Measurements from ENCODE around the gene DIPK1C. TPM values are rescaled to one million over a fixed set of nuclear protein-coding genes. Genes with fewer than 3 reads are reported as not detected.

The DIPK1C gene
- total and polyA plus RNA-seq, 9 of the 15 experiments (the other 6 are each of a cell fraction or from before 2014, with no cell fraction given), result 0.04 to 0.32 (median 0.15) TPM; not detected in 2

GRCh38 chr18:74460825-74461224 lies 3.7 kb upstream of the DIPK1C start:
- no peaks in the 10 kb centered on the region for H3K9me1 ChIP-seq (ENCODE audit: control insufficient read depth, insufficient read depth, low read length)
- H4K20me1 ChIP-seq (replicated peaks; ENCODE audit: control insufficient read depth, insufficient read depth, low read length), result peaks cover 5% of the 10 kb centered on the region
- DNase-seq (ENCODE audit: extremely low read depth in 1 of 4, low spot score in 3 of 4), result no peak
- peak overlapping the region in 1 of 2 experiments; percentile 35; a peak in 1 of 4 replicates for H3K9ac ChIP-seq (ENCODE audit: insufficient read depth in 1 of 2, low read depth in 2 of 2, low read length in 2 of 2)
- ATAC-seq, result no peak
- no TSS peak for BruUV-seq (replicated peaks)
- in situ Hi-C loops (cut with MboI), result no loop called here
- FAIRE-seq, result no peak
- no peak overlapping the region for H3K4me3 ChIP-seq
- intact Hi-C loops (cut with micrococcal nuclease), result no loop called here
- no peak overlapping the region for H3K4me2 ChIP-seq (ENCODE audit: insufficient read depth, low read length)
- no peaks in the 10 kb centered on the region for H3K79me2 ChIP-seq (ENCODE audit: control insufficient read depth, insufficient read depth, low read length)
- no peaks in the 10 kb centered on the region for H3K9me3 ChIP-seq (replicated peaks; ENCODE audit: control insufficient read depth, insufficient read depth, low read depth, low read length)
- POLR2A ChIA-PET, result no interaction called here
- peaks cover 2 to 18% of the 10 kb centered on the region in 2 experiments; a peak in 3 of 5 replicates for H3K27me3 ChIP-seq (ENCODE audit: control insufficient read depth in 2 of 2, insufficient read depth in 2 of 2, low read length in 2 of 2)
- no peaks in the 10 kb centered on the region for H3K4me1 ChIP-seq (replicated peaks in 1 of 2; ENCODE audit: control insufficient read depth in 2 of 2, insufficient read depth in 2 of 2, low read length in 2 of 2)
- no peak overlapping the region for H3K27ac ChIP-seq (ENCODE audit: extremely low read depth, low read depth, low read length)
- WGBS (ENCODE audit: insufficient coverage, low coverage, missing lambda C conversion rate), result 11% methylated on average over 5 of the region's 7 CpGs
- no peak overlapping the region for H2AFZ ChIP-seq (ENCODE audit: low read depth, low read length)
- H3K36me3 ChIP-seq (ENCODE audit: control insufficient read depth, insufficient read depth, low read length), result no peaks in the 10 kb centered on the region
- CTCF ChIA-PET (ENCODE audit: low intra/inter-chr PET ratio), result no interaction called here
- no peak for TF ChIP-seq ZNF57 (CRISPR knock-in tag; IDR thresholded peaks at IDR 0.05)
- no peak for TF ChIP-seq ZBTB43 (CRISPR knock-in tag; IDR thresholded peaks at IDR 0.05)
- TF ChIP-seq KLF10 (CRISPR knock-in tag; IDR thresholded peaks at IDR 0.05), result no peak
- TF ChIP-seq TEAD2 (tag; IDR thresholded peaks at IDR 0.05), result no peak
- TF ChIP-seq GABPB1 (CRISPR knock-in tag; IDR thresholded peaks at IDR 0.05), result no peak
- TF ChIP-seq ZNF184 (CRISPR knock-in tag; IDR thresholded peaks at IDR 0.05), result no peak
- TF ChIP-seq MTA1 (IDR thresholded peaks at IDR 0.05; ENCODE audit: borderline replicate concordance), result no peak
- no peak for TF ChIP-seq COPS2 (conservative IDR thresholded peaks at IDR 0.05)
- TF ChIP-seq ESRRA (IDR thresholded peaks at IDR 0.05; ENCODE audit: borderline replicate concordance, low read depth), result no peak
- TF ChIP-seq ZNF639 (CRISPR knock-in tag; conservative IDR thresholded peaks at IDR 0.05 in 1 of 2, IDR thresholded peaks at IDR 0.05 in 1 of 2), result no peak
- TF ChIP-seq NFE2 (IDR thresholded peaks at IDR 0.05; ENCODE audit: low read depth), result no peak
- TF ChIP-seq TCF3 (CRISPR knock-in tag; IDR thresholded peaks at IDR 0.05), result no peak
- TF ChIP-seq ETS1 (conservative IDR thresholded peaks at IDR 0.05; ENCODE audit: control insufficient read depth, low read depth, low read length), result no peak
- TF ChIP-seq HES1 (IDR thresholded peaks at IDR 0.05; ENCODE audit: low read depth), result no peak
- no peak for TF ChIP-seq ZC3H4 (CRISPR knock-in tag; IDR thresholded peaks at IDR 0.05; ENCODE audit: borderline replicate concordance)
- TF ChIP-seq POLR2A (conservative IDR thresholded peaks at IDR 0.05), result no peak
- no peak for TF ChIP-seq CREBBP (IDR thresholded peaks at IDR 0.05; ENCODE audit: low read depth, low read length)
